HepG2 (cell line): ENCODE data around the gene NCOA7. TPM values are rescaled to one million over a fixed set of nuclear protein-coding genes. Genes with fewer than 3 reads are reported as not detected.

Experiments used
- ATAC-seq: fragments of 200-7000 bp; cut with Tn5 transposase; 3 replicates; pipeline ENCODE4 v1.9.1; 2020; ENCODE audit warnings: mild to moderate bottlenecking, moderate library complexity
- BruUV-seq: library from RNA; stranded (reverse); fragments of 400-500 nt; replicated peaks from 2 replicates; lab custom pipeline; 2021; lab: Mats Ljungman, UMichigan
- CTCF ChIA-PET: fragments of 300-600 bp; formaldehyde crosslinking; extraction: SDS; loops from one replicate; lab custom pipeline; 2021; ENCODE audit warnings: low total read pairs, inconsistent platforms, low intra/inter-chr PET ratio; lab: Yijun Ruan, JAX
- POLR2A ChIA-PET: fragments of 350-600 bp; sonication (Branson Sonifier 250); formaldehyde crosslinking; loops from one replicate; lab custom pipeline; 2020; ENCODE audit warnings: antibody characterized with exemption, inconsistent platforms; lab: Yijun Ruan, JAX
- DNase-seq: peaks from one replicate; pipeline ENCODE4 v3.0.0-alpha.2; 2015; ENCODE audit warnings: low spot score
- FAIRE-seq: peaks from 3 replicates; lab custom pipeline; 2011; peaks lifted over from hg19 to GRCh38; lab: Jason Lieb, UNC
- H2AFZ ChIP-seq: one replicate; pipeline ENCODE4 v1.6.1; 2011; ENCODE audit warnings: low read length, inconsistent platforms
- H3K27ac ChIP-seq: fragments of 300-600 bp; 3 replicates; pipeline ENCODE4 v1.8.0; 2011; ENCODE audit warnings: mixed run types, mild to moderate bottlenecking, mixed read lengths, low read length, inconsistent platforms; ENCODE audit not compliant: insufficient read depth; ENCODE audit errors: extremely low read length
- H3K27me3 ChIP-seq, 2 experiments: fragments of 200-600 bp in 1 of 2; 2 replicates in 1 of 2; 3 replicates in 1 of 2; pipeline versions ENCODE4 v1.6.0 to v1.8.0; 2011; ENCODE audit warnings: low read length in 2 of 2, mild to moderate bottlenecking in 2 of 2, moderate library complexity in 2 of 2, inconsistent platforms in 1 of 2; ENCODE audit not compliant: insufficient read depth in 2 of 2, control insufficient read depth in 1 of 2
- H3K36me3 ChIP-seq, 2 experiments: fragments of 200-600 bp in 1 of 2; replicated peaks in 1 of 2; 2 replicates in 1 of 2; 3 replicates in 1 of 2; pipeline versions ENCODE4 v1.5.1 to v1.8.0; 2011; ENCODE audit warnings: low read length in 2 of 2, inconsistent platforms in 1 of 2; ENCODE audit not compliant: insufficient read depth in 2 of 2, control insufficient read depth in 1 of 2
- H3K4me1 ChIP-seq: 2 replicates; pipeline ENCODE4 v1.5.1; 2012; ENCODE audit warnings: low read length, inconsistent platforms; ENCODE audit not compliant: insufficient read depth
- H3K4me2 ChIP-seq: 2 replicates; pipeline ENCODE4 v1.6.0; 2011; ENCODE audit warnings: low read depth, low read length, inconsistent platforms
- H3K4me3 ChIP-seq, 3 experiments: fragments of 200-600 bp in 1 of 3; sonication (generic), shearing (Covaris generic) in 1 of 3; replicated peaks in 1 of 3; 2 replicates each; pipeline ENCODE4 v1.5.1; 2011 to 2016; ENCODE audit warnings: low read length in 3 of 3, inconsistent platforms in 2 of 3, low read depth in 2 of 3, mild to moderate bottlenecking in 2 of 3, control low read depth in 1 of 3, mixed read lengths in 1 of 3; ENCODE audit not compliant: insufficient read depth in 1 of 3
- H3K79me2 ChIP-seq: one replicate; pipeline ENCODE4 v1.6.1; 2011; ENCODE audit warnings: low read length, inconsistent platforms; ENCODE audit not compliant: insufficient read depth
- H3K9ac ChIP-seq: 2 replicates; pipeline ENCODE4 v1.6.0; 2011; ENCODE audit warnings: mild to moderate bottlenecking, low read depth, low read length, inconsistent platforms; ENCODE audit not compliant: insufficient read depth
- H3K9me3 ChIP-seq: 2 replicates; pipeline ENCODE4 v1.5.1; 2012; ENCODE audit warnings: mild to moderate bottlenecking, low read length
- H4K20me1 ChIP-seq: 2 replicates; pipeline ENCODE4 v1.6.0; 2011; ENCODE audit warnings: inconsistent platforms, mild to moderate bottlenecking, low read length, moderate library complexity; ENCODE audit not compliant: insufficient read depth
- KDM4B ChIP-seq: sonication (generic); formaldehyde crosslinking; IDR thresholded peaks from 2 replicates; pipeline ENCODE4 v1.4.0; 2020; ENCODE audit warnings: missing genetic modification reagents
- MED8 ChIP-seq: sonication (generic); formaldehyde crosslinking; IDR thresholded peaks from 2 replicates; pipeline ENCODE4 v1.8.1; 2023; ENCODE audit warnings: mild to moderate bottlenecking, missing genetic modification reagents; ENCODE audit not compliant: insufficient replicate concordance
- NFYB ChIP-seq: sonication (generic); formaldehyde crosslinking; IDR thresholded peaks from 2 replicates; pipeline ENCODE4 v1.4.0; 2020; ENCODE audit warnings: missing genetic modification reagents
- POLR2AphosphoS5 ChIP-seq: IDR thresholded peaks from 2 replicates; pipeline ENCODE4 v1.6.1; 2012; ENCODE audit warnings: low read depth, low read length
- TRAFD1 ChIP-seq: sonication (generic); formaldehyde crosslinking; IDR thresholded peaks from 2 replicates; pipeline ENCODE4 v1.5.1; 2020; ENCODE audit warnings: missing genetic modification reagents, mild to moderate bottlenecking, borderline replicate concordance
- ZNF256 ChIP-seq: sonication (generic); formaldehyde crosslinking; conservative IDR thresholded peaks from 2 replicates; pipeline ENCODE4 v1.4.0; 2020; ENCODE audit warnings: missing genetic modification reagents
- ZNF768 ChIP-seq: sonication (generic); formaldehyde crosslinking; IDR thresholded peaks from 2 replicates; pipeline ENCODE4 v1.4.0; 2020; ENCODE audit warnings: missing genetic modification reagents
- WGBS: methylation state at CpG from one replicate; pipeline ENCODE4 v1.1.6; 2017; ENCODE audit warnings: low lambda C conversion rate; 5-methylcytosine and 5-hydroxymethylcytosine counted together
- in situ Hi-C: cut with HindIII; loops from 2 replicates; pipeline ENCODE4 v1.10.0; 2017; ENCODE audit warnings: low pct_unique_long_range_greater_than_20kb; ENCODE audit not compliant: extremely low pct_ligation_motif_present
- intact Hi-C: fragments of 100-400 bp; cut with micrococcal nuclease; formaldehyde crosslinking; loops from one replicate; pipeline ENCODE4 v1.10.0; 2022; ENCODE audit not compliant: unreplicated experiment
- polyA plus RNA-seq, 8 experiments: library from polyadenylated mRNA; depleted of rRNA in 3 of 8; stranded (reverse) in 7 of 8; unstranded in 1 of 8; fragments of >200 nt; fragmentation: Illumina TruSeq in 4 of 8; extraction: Trizol in 4 of 8; gene quantifications; 2 replicates each; pipeline versions ENCODE4 v1.2.1 to v1.2.3, GENCODE V29; 2011 to 2016; ENCODE audit warnings: low read depth in 4 of 8, missing spikeins in 1 of 8, mixed read lengths in 1 of 8; ENCODE audit not compliant: insufficient read depth in 1 of 8
- total RNA-seq, 5 experiments: library from RNA; depleted of rRNA; stranded (reverse); fragments of >200 nt; fragmentation: Illumina TruSeq; extraction: Trizol; gene quantifications; 2 replicates each; pipeline ENCODE4 v1.2.3, GENCODE V29; 2016; ENCODE audit warnings: low read depth in 1 of 5

NCOA7 gene
- total and polyA plus RNA-seq, 2 of the 13 experiments (the other 11 are each of a cell fraction or from before 2014, with no cell fraction given): 13.6 to 20.8 TPM

- Histone ChIP-seq H3K4me2 (no peak overlapping the region), H3K9me3 (no peaks in the 10 kb centered on the region), H2AFZ (no peak overlapping the region), H3K79me2 (no peaks in the 10 kb centered on the region), H3K36me3 (no peaks in the 10 kb centered on the region), H3K4me3 (no peak overlapping the region), H3K27me3 (peaks cover 0 to 1% of the 10 kb centered on the region in 2 experiments; a peak in 1 of 5 replicates), H3K27ac (no peak overlapping the region), H4K20me1 (no peaks in the 10 kb centered on the region), H3K9ac (no peak overlapping the region), H3K4me1 (no peaks in the 10 kb centered on the region)
- TF ChIP-seq MED8 (CRISPR knock-in tag) (no peak), ZNF768 (CRISPR knock-in tag) (no peak), TRAFD1 (CRISPR knock-in tag) (no peak), ZNF256 (CRISPR knock-in tag) (no peak), NFYB (no peak), POLR2AphosphoS5 (no peak), KDM4B (CRISPR knock-in tag) (no peak)
- intact Hi-C loops (loop anchor here (10.0 kb wide), 1 partner anchor 572 kb away; no protein-coding TSS in a partner anchor), in situ Hi-C loops (loop anchor here (25.0 kb wide), 1 partner anchor 904 kb away; no protein-coding TSS in a partner anchor)
- ChIA-PET POLR2A (no interaction called here), CTCF (interaction anchor here (4.2 kb wide), 1 partner anchor 454 kb away, joined by 57 read pairs; no protein-coding TSS in a partner anchor)
- ATAC-seq (no peak), DNase-seq (no peak), FAIRE-seq (no peak)
- BruUV-seq: no TSS peak
- 0% methylated on average over 4 of the region's 4 CpGs for WGBS
Observed at GRCh38 chr6:125766641-125767040, 24.1 kb upstream of the NCOA7 start.
